GM21576 (cell line): Measurements from ENCODE around the gene NFXL1.
"Not testable (repeated sequence)": the region's sequence is repeated elsewhere in the genome, so short reads cannot be mapped to it uniquely, and the experiment has no call there.

Experiments used
- ATAC-seq: cut with Tn5 transposase; IDR thresholded peaks from one replicate; pipeline ENCODE4 v1.9.1; 2021; ENCODE audit warnings: mild to moderate bottlenecking, moderate library complexity; ENCODE audit not compliant: unreplicated experiment

NFXL1 gene

DNA sequence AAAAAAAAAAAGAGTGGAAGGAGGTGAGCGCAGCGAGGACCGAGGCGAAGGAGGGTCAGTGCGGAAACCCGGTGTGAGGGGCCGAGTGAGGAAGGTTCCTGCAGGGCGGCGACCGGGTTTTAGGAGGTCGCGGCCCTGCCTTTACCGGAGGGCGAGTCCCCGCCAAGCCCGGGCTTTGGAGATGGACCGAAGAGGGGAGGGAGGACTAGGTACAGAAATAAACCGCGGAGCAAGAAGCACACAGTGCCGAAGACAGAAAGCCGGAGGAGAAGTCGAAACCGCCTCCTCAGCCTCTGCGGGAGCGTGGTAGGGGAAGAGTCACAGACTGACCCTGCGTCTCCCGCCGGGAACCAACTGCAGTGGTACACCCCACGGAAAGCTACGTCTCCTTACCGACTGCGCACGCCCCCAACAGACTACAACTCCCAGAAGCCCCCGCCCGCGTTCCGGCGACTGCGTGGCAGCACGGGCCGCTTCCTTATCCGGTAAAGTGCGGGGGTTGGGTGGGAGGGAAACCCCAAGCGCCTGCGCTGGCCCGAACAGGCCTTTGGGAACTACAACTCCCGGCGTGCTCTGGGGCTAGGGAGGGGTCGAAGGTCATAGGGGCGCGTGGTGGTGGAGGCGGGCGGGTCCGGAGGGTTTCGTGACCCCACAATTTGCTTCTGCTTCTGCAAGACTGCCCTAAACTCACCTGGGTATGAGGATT lies at the start of gene NFXL1:
TSS of gene NFXL1 (minus strand) at position 364 of the 706 bp plus-strand sequence. CDS start 380 bp downstream, outside the sequence.
- ATAC-seq, result peak; percentile 96

DNA sequence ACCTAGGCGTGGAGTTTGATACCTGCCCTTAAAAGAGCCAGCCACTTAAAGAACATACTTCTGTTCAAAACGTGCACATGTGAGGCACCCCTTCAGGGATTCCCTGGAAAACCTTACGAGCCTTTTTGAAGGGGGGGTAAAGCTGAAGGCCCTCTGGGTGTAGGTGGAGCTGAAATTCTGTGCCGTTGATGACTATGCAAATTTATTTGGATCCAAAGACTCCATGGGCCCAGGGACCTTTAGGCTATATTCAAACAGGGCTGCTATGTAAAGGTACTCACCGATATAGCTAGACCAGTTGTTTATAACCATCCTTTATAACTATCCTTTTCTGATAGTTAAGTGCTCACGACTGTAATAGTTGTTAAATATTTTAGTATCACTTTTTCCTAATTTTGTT lies 40.3 kb upstream of the NFXL1 start:
- ATAC-seq, result no peak

DNA sequence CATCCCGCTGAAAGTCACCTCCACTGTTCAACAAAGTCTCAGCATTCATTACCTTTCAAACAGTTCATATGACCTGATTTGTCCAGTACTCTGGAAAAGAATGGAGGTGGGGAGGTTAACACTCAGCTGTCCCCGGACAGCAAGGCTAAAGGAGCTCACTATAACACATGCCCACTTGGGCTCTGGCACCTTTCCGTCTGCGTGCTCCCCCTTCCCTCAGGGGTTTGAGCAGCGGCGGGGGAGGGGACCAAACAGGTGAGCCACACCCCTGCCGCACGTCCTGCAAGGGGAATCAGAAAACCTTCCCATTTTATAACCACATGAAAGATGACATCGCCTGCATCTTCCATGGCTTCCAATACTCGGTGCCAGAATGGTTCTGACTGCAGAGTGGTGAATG lies 39.9 kb upstream of the NFXL1 start:
- ATAC-seq, result no peak

- no peak for ATAC-seq
Observed at GRCh38 chr4:47945930-47946726, 31.7 kb upstream of the NFXL1 start.

DNA sequence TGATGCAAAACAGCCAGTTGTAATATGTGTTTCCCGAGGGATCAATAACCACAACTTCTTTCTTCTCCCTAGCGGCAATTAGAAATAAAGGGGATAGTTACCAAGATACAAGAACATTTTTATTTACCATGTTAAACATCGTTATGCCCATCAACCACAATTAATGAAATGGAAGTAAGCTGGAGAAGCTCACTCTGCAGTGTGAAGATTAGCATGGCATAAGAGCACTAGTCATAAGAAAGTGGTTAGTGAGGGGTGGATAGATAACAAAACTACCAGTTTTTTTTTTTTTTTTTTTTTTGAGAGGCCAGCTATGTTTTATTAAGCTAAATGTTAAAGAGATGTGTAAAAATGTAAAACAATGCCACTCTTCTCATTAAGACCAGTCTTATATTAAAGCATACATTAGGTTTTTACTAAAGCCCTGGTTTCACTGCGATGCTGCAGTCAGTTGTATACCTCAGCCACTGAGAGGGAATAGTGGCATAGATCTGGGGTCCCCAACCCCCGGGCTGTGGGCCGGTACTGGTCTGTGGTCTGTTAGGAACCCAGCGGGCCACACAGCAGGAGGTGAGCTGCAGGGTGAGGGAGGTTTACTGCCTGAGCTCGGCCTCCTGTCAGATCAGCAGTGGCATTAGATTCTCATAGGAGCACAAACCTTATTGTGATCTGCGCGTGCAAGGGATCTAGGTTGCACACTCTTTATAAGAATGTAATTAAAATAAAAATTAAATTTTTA lies 27.9 kb upstream of the NFXL1 start:
- no peak for ATAC-seq

DNA sequence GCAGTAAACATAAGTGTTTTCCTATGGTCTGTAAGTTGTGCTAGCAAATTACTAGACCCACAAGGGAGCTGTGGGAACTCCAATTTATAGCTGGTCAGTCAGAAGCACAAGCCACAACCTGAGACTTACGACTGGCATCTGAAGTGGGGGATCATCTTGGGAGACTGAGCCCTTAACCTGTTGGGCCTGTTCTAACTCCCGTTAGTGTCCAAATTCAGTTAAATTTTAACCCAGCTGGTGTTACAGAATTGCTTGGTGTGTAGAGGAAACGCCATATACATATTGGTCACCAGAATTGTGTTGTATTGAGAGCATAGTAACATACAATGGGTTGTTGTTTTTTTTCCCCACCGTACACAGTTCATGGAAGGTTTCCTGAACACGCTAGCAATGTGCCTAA lies 25.1 kb upstream of the NFXL1 start:
- ATAC-seq, result no peak

- ATAC-seq, result no peak
Observed at GRCh38 chr4:47936336-47936735, 22.0 kb upstream of the NFXL1 start.

DNA sequence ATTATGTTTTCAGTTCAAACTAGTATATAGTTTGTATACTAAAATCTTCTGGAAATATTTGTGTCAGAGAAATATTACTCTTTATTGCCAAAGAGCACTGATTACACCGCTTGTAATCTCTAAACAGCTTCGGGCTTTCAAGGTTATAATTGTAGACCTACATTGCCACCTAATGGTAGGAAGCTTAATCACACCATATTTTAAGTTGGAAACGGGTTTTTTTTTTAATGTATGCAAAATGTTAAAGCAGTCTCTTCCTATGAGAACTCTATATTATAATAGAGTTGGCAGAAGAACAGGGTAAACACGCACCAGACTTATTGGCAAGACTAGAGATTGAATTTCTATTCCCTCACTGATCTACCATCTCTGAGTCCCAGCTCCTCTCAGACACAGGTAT lies 19.5 kb upstream of the NFXL1 start:
- ATAC-seq, result peak; percentile 67

DNA sequence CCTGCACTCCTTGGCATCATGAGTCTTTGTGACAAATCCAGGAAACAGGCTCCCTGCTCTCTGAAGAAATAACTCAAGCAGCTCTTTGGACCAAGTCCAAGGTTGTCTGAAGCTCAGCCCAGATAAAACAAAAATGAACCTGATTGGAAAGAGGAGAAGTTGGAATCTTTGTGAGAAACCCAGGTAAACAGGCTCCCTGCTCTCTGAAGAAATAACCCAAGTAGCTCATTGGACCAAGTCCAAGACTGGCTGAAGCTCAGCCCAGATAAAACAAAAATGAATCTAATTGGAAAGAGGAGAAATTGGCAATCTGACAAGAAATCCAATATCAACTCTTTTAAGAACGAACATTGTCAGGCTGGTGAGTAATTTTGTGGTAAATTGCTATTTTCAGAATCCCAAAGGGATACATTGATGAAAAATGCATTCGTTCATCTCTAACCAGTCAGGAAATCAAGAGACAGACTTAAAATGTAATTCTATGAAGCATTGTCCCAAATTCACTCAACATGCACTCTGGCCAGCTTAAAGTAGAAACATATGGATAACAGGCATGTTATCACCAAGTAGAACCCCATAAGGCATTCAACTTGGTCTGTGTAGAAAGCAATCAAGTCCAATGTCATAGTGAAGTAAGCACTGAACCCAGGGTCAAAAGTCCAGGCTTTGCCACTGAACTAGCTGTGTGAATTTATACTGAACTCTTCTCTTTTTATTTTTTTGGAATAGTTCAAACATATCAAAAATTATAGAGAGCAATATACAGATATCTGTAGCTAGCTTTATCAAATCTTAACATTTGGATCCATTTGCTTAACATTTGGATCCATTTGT lies 16.8 kb upstream of the NFXL1 start:
- ATAC-seq, result no peak

DNA sequence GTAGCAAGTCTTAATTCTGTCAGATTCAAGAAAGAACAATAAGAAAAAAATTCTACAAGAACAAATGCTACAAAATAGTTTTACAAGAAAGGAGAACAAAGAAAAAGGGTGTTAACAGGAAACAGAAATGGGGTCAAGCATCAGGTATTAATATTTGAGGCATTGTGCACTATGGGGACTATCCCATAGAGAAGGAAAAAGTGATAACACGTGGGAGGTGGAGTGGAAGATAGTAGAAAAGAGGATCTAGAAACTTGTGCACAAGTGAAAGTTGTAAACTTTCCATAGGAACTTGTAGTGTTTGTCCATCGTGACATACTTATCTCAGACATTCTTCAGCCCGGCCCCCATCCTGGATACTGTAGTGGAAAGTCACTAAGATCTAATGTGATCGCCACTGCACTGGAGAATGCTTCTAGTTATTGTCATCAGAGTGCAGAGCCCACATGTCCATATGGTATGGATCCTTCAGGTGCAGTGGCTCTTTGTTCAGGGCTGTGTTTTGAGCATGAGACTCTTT lies 15.4 kb upstream of the NFXL1 start:
- no peak for ATAC-seq

GRCh38 chr4:47926667-47927258 lies 12.4 kb upstream of the NFXL1 start:
- ATAC-seq, result peak; percentile 93

DNA sequence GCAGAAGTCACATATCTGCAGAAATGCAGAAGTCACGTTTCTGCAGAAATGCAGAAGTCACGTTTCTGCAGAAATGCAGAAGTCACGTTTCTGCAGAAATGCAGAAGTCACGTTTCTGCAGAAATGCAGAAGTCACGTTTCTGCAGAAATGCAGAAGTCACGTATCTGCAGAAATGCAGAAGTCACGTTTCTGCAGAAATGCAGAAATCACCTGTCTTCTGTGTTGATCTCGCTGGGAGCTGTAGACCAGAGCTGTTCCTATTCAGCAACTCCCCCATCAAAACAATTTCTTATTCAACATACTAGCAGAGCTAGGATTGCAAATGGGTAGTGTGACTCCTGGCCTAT lies 8.9 kb upstream of the NFXL1 start:
- not testable (repeated sequence) for ATAC-seq

- not testable (repeated sequence) for ATAC-seq
Observed at GRCh38 chr4:47922436-47923260, 8.3 kb upstream of the NFXL1 start.

DNA sequence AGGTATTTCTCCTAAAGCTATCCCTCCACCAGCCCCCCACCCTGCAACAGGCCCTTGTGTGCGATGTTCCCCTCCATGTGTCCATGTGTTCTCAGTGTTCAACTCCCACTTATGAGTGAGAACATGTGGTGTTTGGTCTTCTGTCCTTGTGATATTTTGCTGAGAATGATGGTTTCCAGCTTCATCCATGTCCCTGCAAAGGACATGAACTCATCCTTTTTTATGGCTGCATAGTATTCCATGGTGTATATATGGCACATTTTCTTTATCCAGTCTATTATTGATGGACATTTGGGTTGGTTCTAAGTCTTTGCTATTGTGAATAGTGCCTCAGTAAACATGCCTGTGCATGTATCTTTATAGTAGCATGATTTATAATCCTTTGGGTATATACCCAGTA lies 2.8 kb upstream of the NFXL1 start:
- not testable (repeated sequence) for ATAC-seq

DNA sequence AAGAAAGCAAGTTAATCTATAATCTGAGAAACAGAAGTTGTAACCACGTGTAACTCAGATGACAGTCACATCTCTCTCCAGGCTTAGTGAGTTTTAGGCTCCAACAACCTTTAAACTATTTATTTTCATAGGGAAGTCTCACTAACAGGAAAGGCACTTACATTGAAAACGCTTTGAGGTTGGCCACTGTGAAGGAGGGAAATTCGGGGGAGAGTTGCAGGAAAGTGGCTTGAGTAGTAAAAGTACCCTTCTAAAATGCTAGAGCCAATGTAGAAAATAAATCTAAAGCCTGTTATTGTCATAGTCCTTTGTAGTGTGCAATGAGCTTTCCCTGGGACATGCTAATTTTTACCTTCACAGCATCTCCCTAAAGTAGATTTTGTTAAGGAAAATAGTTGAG lies 995 bp upstream of the NFXL1 start:
- ATAC-seq, result no peak

GRCh38 chr4:47914926-47915237 lies 499 bp upstream of the NFXL1 start:
- ATAC-seq, result peak; percentile 11

DNA sequence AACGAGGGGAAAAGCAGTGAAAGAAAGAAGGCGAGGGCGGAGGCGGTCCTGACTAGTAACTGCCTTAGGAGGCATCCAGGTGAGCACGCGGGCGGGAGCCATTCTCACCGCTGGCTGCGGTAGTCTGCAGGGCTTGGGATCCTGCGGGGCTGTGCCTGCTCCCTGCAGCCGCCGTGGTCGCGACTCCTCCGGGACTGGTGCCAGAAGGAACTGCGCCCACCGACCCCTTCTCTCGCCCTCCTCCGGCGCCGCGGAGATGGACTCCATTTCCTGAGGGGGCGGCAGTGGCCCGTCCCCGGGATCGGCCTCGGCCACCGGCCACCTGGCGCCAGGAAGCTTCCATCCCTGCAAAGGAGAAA lies 543 bp downstream of the NFXL1 start:
- ATAC-seq, result peak; percentile 21

DNA sequence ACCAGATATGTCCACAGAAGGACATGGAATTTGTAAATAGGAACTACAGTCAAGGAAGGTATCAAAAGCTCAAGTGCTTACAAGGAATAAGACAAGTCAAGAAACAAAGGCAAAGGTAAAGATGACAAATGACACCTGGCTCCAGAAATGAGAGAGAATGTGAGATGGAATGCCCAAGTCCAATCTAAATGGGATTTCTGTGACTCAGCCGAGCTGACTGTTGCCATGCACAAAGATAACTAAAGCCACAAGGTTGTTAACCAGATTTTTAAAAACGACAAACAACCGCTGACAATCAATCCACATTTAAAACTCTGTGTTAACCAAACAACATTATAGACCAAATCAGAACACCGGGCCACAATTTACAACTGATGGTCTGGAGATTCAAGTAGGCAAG lies 1.1 kb downstream of the NFXL1 start:
- no peak for ATAC-seq

- ATAC-seq, result no peak
Observed at GRCh38 chr4:47907089-47907646, 7.2 kb downstream of the NFXL1 start.
